Calu3 (cell line): ENCODE measurements around the gene CCL26. TPM values are rescaled to one million over a fixed set of nuclear protein-coding genes. Genes with fewer than 3 reads are reported as not detected.
A peak's percentile ranks its signal among the peaks of the same experiment; 100 is the strongest.
"Not testable (repeated sequence)": the region's sequence is repeated elsewhere in the genome, so short reads cannot be mapped to it uniquely, and the experiment has no call there.

Source experiments
- BruUV-seq: library from RNA; stranded (reverse); fragments of 400-500 nt; replicated peaks from 2 replicates; lab custom pipeline; 2021; lab: Mats Ljungman, UMichigan
- CTCF ChIA-PET: fragments of 300-600 bp; sonication (Branson Sonifier 250); formaldehyde crosslinking; loops from one replicate; lab custom pipeline; 2022; ENCODE audit warnings: antibody characterized with exemption; lab: Charles Lee
- DNase-seq: peaks from one replicate; pipeline ENCODE4 v3.0.0; 2022
- H3K27ac Mint-ChIP-seq: one replicate; pipeline ENCODE4 v1.8.0; 2022; ENCODE audit warnings: mixed read lengths; ENCODE audit not compliant: unreplicated experiment
- H3K27me3 Mint-ChIP-seq: one replicate; pipeline ENCODE4 v1.8.0; 2022; ENCODE audit warnings: mixed read lengths; ENCODE audit not compliant: unreplicated experiment
- H3K36me3 Mint-ChIP-seq: one replicate; pipeline ENCODE4 v1.8.0; 2022; ENCODE audit warnings: mild to moderate bottlenecking, moderate library complexity, mixed read lengths; ENCODE audit not compliant: insufficient read depth, unreplicated experiment
- H3K4me1 Mint-ChIP-seq: one replicate; pipeline ENCODE4 v1.8.0; 2022; ENCODE audit warnings: mild to moderate bottlenecking, low read depth, mixed read lengths; ENCODE audit not compliant: unreplicated experiment
- H3K4me3 Mint-ChIP-seq: one replicate; pipeline ENCODE4 v1.8.0; 2022; ENCODE audit warnings: mild to moderate bottlenecking, low read depth, moderate library complexity, mixed read lengths; ENCODE audit not compliant: unreplicated experiment
- H3K9me3 Mint-ChIP-seq: one replicate; pipeline ENCODE4 v1.8.0; 2022; ENCODE audit warnings: low read depth, mixed read lengths; ENCODE audit not compliant: unreplicated experiment
- intact Hi-C: fragments of 100-400 bp; cut with micrococcal nuclease; formaldehyde crosslinking; loops from one replicate; pipeline ENCODE4 v1.10.0; 2022; ENCODE audit not compliant: unreplicated experiment
- total RNA-seq: library from RNA; stranded (reverse); gene quantifications from 2 replicates; pipeline ENCODE4 v1.2.3, GENCODE V29; 2022
- TF ChIP-seq, protein P1 (sequence below): fragments of 200-600 bp; IDR thresholded peaks from one replicate; pipeline ENCODE4 v1.8.0; 2022; ENCODE audit warnings: antibody characterized with exemption; ENCODE audit not compliant: unreplicated experiment

CCL26 gene
- total RNA-seq, 1 experiment from 2014 or later = not detected

GRCh38 chr7:75732764-75733630, 39.0 kb downstream of the CCL26 start:
- no peaks in the 10 kb centered on the region for H3K27me3 Mint-ChIP-seq
- H3K4me1 Mint-ChIP-seq = no peaks in the 10 kb centered on the region
- no peaks in the 10 kb centered on the region for H3K9me3 Mint-ChIP-seq
- BruUV-seq = no TSS peak
- no peak overlapping the region for H3K27ac Mint-ChIP-seq
- CTCF ChIA-PET = no interaction called here
- no peak for DNase-seq
- no peaks in the 10 kb centered on the region for H3K36me3 Mint-ChIP-seq
- intact Hi-C loops = no loop called here
- TF ChIP-seq, protein P1, sequence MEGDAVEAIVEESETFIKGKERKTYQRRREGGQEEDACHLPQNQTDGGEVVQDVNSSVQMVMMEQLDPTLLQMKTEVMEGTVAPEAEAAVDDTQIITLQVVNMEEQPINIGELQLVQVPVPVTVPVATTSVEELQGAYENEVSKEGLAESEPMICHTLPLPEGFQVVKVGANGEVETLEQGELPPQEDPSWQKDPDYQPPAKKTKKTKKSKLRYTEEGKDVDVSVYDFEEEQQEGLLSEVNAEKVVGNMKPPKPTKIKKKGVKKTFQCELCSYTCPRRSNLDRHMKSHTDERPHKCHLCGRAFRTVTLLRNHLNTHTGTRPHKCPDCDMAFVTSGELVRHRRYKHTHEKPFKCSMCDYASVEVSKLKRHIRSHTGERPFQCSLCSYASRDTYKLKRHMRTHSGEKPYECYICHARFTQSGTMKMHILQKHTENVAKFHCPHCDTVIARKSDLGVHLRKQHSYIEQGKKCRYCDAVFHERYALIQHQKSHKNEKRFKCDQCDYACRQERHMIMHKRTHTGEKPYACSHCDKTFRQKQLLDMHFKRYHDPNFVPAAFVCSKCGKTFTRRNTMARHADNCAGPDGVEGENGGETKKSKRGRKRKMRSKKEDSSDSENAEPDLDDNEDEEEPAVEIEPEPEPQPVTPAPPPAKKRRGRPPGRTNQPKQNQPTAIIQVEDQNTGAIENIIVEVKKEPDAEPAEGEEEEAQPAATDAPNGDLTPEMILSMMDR = no peak
- H3K4me3 Mint-ChIP-seq = no peak overlapping the region

DNA sequence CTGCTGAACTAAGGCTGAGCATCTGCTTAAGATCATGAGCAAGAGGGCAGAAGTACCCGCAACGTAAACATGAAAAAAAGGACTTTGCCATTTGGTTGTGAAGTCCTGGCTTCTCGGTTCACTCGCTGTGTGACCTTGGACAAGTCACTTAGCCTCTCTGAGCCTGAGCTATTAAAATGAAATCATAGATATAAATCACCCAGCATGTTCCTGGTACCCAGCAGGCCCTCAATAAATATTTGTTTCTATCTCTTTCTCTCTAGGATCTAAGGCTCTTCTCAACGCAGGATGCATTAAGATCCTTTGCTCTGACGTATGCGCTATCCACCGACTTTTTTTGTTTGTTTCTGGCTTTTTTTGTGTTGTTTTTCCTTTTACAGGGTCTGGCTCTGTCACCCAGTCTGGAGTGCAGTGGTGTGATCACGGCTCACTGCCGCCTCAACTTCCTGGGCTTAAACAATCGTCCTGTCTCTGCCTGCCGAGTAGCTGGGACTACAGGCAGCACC, 39.9 kb downstream of the CCL26 start:
- CTCF ChIA-PET = no interaction called here
- Mint-ChIP-seq H3K9me3 (no peaks in the 10 kb centered on the region), H3K4me3 (no peak overlapping the region), H3K27me3 (no peaks in the 10 kb centered on the region), H3K36me3 (no peaks in the 10 kb centered on the region), H3K27ac (no peak overlapping the region), H3K4me1 (no peaks in the 10 kb centered on the region)
- DNase-seq = no peak
- TF ChIP-seq, protein P1 = no peak
- BruUV-seq = no TSS peak
- intact Hi-C loops = no loop called here

GRCh38 chr7:75729851-75730274, 42.1 kb downstream of the CCL26 start:
- no peak overlapping the region for H3K4me3 Mint-ChIP-seq
- TF ChIP-seq, protein P1 = no peak
- no peak overlapping the region for H3K27ac Mint-ChIP-seq
- no peaks in the 10 kb centered on the region for H3K9me3 Mint-ChIP-seq
- CTCF ChIA-PET = no interaction called here
- no peaks in the 10 kb centered on the region for H3K36me3 Mint-ChIP-seq
- no peak for DNase-seq
- no peaks in the 10 kb centered on the region for H3K27me3 Mint-ChIP-seq
- no peaks in the 10 kb centered on the region for H3K4me1 Mint-ChIP-seq
- no TSS peak for BruUV-seq
- intact Hi-C loops = loop anchor here (10.0 kb wide), 1 partner anchor 115 kb away; no protein-coding TSS in a partner anchor

GRCh38 chr7:75727881-75728593, 44.0 kb downstream of the CCL26 start:
- Mint-ChIP-seq H3K4me3 (no peak overlapping the region), H3K27ac (no peak overlapping the region), H3K36me3 (no peaks in the 10 kb centered on the region), H3K27me3 (no peaks in the 10 kb centered on the region), H3K9me3 (no peaks in the 10 kb centered on the region), H3K4me1 (no peaks in the 10 kb centered on the region)
- TF ChIP-seq, protein P1 = no peak
- intact Hi-C loops = loop anchor here (10.0 kb wide), 1 partner anchor 113 kb away; no protein-coding TSS in a partner anchor
- BruUV-seq = no TSS peak
- peak; percentile 64 for DNase-seq
- CTCF ChIA-PET = interaction anchor here (0.6 to 1.1 kb wide), 2 partner anchors 10 to 131 kb away, joined by 3 to 8 read pairs; partner anchors contain the start of gene HIP1

DNA sequence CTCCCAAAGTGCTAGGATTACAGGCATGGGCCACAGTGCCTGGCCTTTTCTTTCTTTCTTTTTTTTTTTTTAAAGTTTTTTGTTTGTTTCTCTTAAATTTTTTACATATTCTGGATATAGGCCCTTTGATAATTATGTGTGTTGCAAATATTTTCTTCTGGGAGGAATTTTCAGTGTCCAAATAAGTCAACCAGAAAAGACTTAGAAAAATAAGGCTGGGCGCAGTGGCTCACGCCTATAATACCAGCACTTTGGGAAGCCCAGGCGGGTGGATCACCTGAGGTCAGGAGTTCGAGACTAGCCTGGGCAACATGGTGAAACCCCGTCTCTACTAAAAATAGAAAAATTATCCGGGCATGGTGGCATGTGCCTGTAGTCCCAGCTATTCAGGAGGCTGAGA, 44.7 kb downstream of the CCL26 start:
- H3K27me3 Mint-ChIP-seq, H3K9me3 Mint-ChIP-seq, BruUV-seq, H3K4me3 Mint-ChIP-seq, H3K4me1 Mint-ChIP-seq, DNase-seq, H3K36me3 Mint-ChIP-seq, H3K27ac Mint-ChIP-seq, CTCF ChIA-PET: not testable (repeated sequence)
- intact Hi-C loops = loop anchor here (10.0 kb wide), 1 partner anchor 113 kb away; no protein-coding TSS in a partner anchor
